Measurements from ENCODE around the gene C3orf70. TPM values are rescaled to one million over a fixed set of nuclear protein-coding genes. Genes with fewer than 3 reads are reported as not detected.

C3orf70 gene
- total RNA-seq, 2 experiments from 2014 or later, result not detected

- H2AFZ ChIP-seq (ENCODE audit: low read length), result peak overlapping the region; percentile 57
- DNase-seq (ENCODE audit: low spot score), result no peak
- H3K4me2 ChIP-seq (ENCODE audit: low read length), result peak overlapping the region; percentile 37; the same call in 1 of the 2 replicates
- TF ChIP-seq EZH2phosphoT487 (IDR thresholded peaks at IDR 0.05; ENCODE audit: borderline replicate concordance, low read depth, low read length) (no peak), CTCF (conservative IDR thresholded peaks at IDR 0.05; ENCODE audit: low read length) (no peak)
- no TSS peak for BruUV-seq (replicated peaks)
- no peaks in the 10 kb centered on the region for H3K79me2 ChIP-seq (ENCODE audit: insufficient read depth, low read depth, low read length)
- no peaks in the 10 kb centered on the region for H3K36me3 ChIP-seq (ENCODE audit: insufficient read depth, low read length)
- no peaks in the 10 kb centered on the region for H3K4me1 ChIP-seq (ENCODE audit: insufficient read depth, low read length, poor library complexity, severe bottlenecking)
- intact Hi-C loops (cut with micrococcal nuclease; ENCODE audit: unreplicated experiment), result no loop called here
- no peaks in the 10 kb centered on the region for H3K9me2 ChIP-seq (ENCODE audit: insufficient read depth, low read length)
- no peak overlapping the region for H3K4me3 ChIP-seq (ENCODE audit: low read depth, low read length, poor library complexity, severe bottlenecking)
- no peaks in the 10 kb centered on the region for H3K9me3 ChIP-seq (ENCODE audit: low read length)
- ChIA-PET CTCF (ENCODE audit: unreplicated experiment) (no interaction called here), POLR2A (interaction anchor here (0.6 kb wide), 1 partner anchor 1322 kb away, joined by 3 read pairs; no protein-coding TSS in a partner anchor)
- H3K27ac ChIP-seq (ENCODE audit: low read depth, low read length, poor library complexity, severe bottlenecking), result no peak overlapping the region
- H4K20me1 ChIP-seq (ENCODE audit: insufficient read depth, low read length), result no peaks in the 10 kb centered on the region
Measured at GRCh38 chr3:185175370-185175987, 22.6 kb upstream of the C3orf70 start.

GRCh38 chr3:185172086-185173049 is 19.5 kb upstream of the C3orf70 start:
- BruUV-seq (replicated peaks), result no TSS peak
- intact Hi-C loops (cut with micrococcal nuclease; ENCODE audit: unreplicated experiment), result no loop called here
- TF ChIP-seq CTCF (conservative IDR thresholded peaks at IDR 0.05; ENCODE audit: low read length), result no peak
- no peak for TF ChIP-seq EZH2phosphoT487 (IDR thresholded peaks at IDR 0.05; ENCODE audit: borderline replicate concordance, low read depth, low read length)
- no peak for DNase-seq (ENCODE audit: low spot score)
- Histone ChIP-seq H3K4me3 (ENCODE audit: low read depth, low read length, poor library complexity, severe bottlenecking) (no peak overlapping the region), H2AFZ (ENCODE audit: low read length) (no peak overlapping the region), H3K36me3 (ENCODE audit: insufficient read depth, low read length) (no peaks in the 10 kb centered on the region), H3K4me2 (ENCODE audit: low read length) (no peak overlapping the region), H3K9me3 (ENCODE audit: low read length) (no peaks in the 10 kb centered on the region), H3K4me1 (ENCODE audit: insufficient read depth, low read length, poor library complexity, severe bottlenecking) (no peaks in the 10 kb centered on the region), H3K9me2 (ENCODE audit: insufficient read depth, low read length) (no peaks in the 10 kb centered on the region), H3K27ac (ENCODE audit: low read depth, low read length, poor library complexity, severe bottlenecking) (no peak overlapping the region), H4K20me1 (ENCODE audit: insufficient read depth, low read length) (no peaks in the 10 kb centered on the region), H3K79me2 (ENCODE audit: insufficient read depth, low read depth, low read length) (no peaks in the 10 kb centered on the region)
- CTCF ChIA-PET (ENCODE audit: unreplicated experiment), result interaction anchor here (1.1 kb wide), 1 partner anchor 9 kb away, joined by 3 read pairs; no protein-coding TSS in a partner anchor
- POLR2A ChIA-PET, result interaction anchor here (1.0 kb wide), 1 partner anchor 10 kb away, joined by 3 read pairs; no protein-coding TSS in a partner anchor
